GM19099 (cell line): Measurements from ENCODE around the gene BTNL8.

ENCODE experiments used
- POLR2A ChIP-seq: IDR thresholded peaks from 3 replicates; pipeline ENCODE4 v1.6.1; 2011; ENCODE audit warnings: low read depth; ENCODE audit not compliant: insufficient read length; ENCODE audit errors: extremely low read depth

Gene BTNL8

DNA sequence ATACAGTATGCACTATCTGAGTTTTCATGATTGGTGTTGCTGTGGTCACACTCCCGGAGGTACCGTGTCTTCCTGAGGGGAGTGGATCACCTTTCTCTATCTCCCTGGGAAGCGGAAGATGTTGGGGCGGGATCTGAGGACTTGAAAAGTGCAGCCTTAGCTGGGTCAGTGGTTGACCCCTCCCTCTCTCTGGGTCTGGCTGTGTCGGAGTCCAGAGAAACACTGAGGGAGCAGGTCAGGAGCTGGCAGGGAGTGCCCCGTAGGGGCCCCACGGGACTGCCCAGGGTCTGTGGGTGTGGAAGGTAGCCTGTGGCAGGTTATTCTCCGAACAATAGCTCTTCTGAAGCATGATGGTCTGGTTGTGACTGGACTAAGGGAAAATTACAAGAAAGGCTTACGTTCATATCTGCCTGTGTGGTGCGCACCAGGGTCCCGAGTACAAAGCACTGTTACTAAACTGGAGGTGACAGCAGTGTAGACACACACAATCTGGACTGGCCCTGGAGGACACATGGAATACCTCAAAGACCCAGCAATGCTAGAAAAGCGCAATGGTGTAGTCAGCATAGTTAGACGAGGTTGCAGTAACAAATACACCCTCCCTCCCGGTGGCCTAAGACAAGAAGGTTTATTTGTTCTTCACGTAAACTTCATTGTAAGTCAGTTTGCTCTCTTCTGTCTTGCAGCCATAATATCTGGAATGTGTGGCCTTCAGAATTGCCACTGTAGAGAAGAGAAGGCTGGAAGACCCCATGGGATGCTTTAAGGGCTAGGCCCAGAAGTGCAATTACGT is 28.5 kb upstream of the BTNL8 start:
- no peak for TF ChIP-seq POLR2A

DNA sequence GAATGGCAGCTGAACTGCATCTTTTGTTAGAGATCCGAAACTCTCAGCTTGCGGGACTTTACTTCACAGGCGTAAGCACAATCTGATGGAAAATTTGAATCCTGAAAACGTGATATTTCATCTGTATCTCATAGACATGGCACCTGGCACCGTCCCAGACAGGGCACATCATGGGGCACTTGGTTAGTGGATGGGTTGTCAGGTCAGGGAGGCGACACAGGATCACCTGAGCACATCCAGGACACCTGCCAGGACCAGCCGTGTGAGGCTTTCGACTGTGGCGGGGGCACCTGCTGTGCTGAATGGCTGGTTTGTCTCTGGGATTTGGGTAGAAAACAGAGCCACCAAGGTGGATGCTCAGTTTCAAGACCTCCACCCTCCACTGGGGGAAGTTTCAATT is 26.5 kb upstream of the BTNL8 start:
- TF ChIP-seq POLR2A: no peak

DNA sequence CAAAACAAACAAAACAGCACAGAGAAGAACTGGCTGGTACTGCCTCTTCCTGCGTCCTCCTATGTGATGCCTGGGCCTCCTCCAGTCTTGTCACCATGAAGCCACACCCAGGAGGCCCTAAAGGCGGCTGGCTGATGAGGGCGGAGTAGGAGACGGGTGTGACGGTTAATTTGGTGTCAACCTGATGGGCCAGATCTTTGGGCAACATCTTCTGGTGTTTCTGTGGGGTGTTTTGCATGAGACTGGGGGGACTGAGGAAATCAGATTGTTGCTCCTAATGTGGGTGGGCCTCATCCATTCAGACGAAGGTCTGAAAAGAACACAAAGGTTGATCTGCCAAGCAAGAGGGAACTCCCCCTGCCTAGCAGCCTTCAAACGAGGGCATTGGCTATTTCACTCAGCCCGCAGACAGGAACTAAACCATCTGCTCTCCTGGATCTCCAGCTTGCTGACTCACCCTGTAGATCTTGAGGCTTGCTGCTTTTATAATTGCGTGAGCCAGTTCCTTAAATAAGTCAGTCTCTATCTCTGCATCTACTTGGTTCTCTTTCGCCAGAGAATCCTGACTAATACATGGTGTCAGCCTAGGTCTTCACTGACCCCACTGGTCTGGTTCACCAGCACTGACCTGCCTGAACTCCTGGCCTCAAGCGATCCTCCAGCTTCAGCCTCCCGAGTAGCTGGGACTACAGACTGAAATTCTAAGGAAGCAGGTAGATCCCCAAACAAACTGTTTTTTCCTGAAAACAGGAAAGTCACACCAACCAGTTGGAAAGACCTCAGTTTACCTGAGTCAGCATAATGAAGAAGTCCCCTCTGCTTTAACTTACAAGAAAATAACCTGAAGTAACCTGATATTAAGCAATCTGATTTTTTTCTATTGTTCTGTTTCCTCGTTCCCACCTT is 25.1 kb upstream of the BTNL8 start:
- TF ChIP-seq POLR2A: no peak

DNA sequence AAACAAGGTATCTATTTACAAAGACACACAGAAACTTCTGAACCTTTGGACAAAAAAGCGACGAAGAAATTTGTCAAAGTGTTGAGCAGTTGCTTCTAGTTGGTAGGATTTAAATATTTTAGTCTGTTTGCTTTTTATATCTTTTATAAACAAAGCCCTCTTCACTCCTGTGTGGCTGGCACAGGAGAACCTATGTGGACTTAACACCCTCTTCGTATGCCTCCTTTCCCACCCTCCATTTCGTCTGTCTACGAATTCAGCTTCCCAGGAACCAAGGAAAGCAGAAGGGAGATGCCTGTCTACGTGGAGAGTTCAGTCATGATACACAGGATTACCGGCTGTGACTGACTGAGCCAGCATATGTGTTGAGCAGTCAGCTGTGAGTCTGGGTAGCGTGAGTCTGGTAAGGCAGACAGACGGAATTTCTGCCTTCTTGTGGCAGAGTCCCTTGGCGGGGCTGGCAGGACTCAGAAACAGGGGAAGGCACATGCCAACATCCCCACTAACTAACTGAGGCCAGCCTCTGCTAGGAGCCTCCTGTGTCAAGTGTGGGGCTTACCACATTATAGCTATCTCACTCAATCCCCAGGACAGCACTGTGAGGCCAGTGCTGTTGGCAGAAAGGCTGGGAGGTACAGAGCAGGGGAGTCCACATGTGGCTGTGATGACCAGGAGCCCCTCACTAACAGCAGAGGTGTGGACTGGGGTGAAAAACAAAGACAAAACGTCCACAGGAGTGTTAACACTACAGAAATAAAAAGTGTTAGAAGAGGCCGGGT is 24.0 kb upstream of the BTNL8 start:
- TF ChIP-seq POLR2A: no peak

DNA sequence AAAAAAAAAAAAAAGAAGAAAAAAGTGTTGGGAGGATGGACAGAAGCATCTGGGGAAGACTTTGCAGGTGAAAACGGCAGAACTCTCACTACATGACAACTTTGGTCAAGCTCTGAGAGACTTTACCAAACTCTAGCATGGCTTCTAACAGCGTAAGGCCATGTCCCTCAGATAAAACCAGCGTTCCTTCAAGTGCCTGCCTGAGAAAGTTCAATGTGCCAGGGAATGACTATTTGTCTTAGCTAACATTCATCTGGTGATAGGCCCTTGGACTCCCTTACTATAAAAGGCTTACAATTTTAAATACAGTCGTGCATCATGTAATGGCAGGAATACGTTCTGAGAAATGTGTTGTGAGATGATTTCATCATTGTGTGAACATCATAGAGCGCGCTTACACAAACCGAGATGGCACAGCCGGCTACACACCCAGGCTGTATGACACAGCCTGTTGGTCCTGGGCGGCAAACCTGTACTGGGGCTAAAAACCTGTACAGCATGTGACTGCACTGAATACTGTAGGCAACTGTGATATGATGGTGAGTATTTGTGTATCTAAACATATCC is 23.0 kb upstream of the BTNL8 start:
- no peak for TF ChIP-seq POLR2A

DNA sequence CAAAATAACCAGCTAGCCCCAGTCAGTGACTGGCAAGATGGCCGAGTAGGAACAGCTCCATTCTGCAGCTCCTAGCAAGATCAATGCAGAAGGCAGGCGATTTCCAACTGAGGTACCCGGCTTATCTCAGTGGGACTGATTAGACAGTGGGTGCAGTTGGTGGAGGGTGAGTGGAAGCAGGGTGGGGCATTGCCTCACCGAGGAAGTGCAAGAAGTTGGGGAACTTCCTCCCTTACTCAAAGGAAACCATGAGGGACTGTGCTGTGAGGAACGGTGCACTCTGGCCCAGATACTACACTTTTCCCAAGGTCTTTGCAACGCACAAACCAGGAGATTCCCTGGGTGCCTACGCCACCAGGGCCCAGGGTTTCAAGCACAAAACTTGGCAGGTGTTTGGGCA is 9.6 kb upstream of the BTNL8 start:
- no peak for TF ChIP-seq POLR2A

DNA sequence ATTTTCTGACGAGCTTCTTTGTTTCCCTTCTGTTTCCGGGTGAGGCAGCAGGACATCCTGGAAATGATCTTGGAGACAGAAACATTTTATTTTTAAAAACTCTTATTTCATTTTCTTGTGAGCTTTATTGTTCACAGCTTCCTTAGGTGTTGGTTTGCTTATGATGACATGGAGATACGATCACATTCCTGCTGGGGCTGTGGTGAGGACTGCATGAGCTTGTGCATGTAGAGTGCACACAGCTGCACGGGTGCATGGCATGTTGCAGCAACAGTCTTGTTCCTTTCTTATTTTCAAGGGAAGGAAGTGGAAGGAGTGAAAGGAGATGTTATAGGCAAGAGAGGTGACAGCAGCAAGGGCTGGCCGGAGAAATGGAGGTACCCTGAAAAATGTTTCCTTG is 1.2 kb downstream of the BTNL8 start:
- no peak for TF ChIP-seq POLR2A

DNA sequence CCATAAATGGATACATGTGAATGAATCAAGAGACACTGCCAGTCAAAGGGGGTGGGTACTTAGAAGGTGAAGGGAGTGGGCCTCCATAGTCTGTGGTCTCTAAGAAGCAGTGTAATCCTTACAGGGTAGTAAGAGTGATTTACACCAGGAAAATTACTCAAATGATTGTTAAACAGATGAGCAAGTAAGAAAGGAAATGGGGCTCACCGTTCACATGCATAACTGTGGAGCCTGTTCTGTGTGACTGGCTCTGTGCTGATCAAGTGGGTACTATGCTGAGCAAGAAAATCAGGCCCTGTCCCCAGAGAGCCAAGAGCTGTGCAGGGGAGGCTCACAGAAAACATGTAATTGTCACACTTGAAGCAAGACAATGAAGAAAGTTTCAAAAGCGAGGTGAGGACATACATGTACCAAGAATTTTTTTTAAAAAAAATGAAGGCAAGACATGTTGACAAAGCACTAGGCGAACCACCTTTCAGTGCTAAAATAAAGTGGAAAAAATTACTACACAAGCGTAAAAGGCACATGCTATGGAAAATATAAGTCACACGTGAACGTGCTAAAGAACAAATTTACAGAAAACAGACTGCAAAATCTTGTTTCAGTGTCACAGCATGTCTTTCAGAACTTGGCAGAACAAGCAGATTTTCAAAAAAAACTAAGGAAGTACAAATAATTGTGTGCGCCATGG is 2.5 kb downstream of the BTNL8 start:
- TF ChIP-seq POLR2A: no peak

DNA sequence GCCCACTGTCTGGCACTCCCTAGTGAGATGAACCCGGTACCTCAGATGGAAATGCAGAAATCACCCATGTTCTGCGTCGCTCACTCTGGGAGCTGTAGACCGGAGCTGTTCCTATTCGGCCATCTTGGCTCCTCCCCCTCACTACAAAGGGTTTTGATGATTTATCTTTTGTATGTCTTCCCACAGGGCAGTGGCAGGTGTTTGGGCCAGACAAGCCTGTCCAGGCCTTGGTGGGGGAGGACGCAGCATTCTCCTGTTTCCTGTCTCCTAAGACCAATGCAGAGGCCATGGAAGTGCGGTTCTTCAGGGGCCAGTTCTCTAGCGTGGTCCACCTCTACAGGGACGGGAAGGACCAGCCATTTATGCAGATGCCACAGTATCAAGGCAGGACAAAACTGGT is 9.4 kb downstream of the BTNL8 start:
- no peak for TF ChIP-seq POLR2A

DNA sequence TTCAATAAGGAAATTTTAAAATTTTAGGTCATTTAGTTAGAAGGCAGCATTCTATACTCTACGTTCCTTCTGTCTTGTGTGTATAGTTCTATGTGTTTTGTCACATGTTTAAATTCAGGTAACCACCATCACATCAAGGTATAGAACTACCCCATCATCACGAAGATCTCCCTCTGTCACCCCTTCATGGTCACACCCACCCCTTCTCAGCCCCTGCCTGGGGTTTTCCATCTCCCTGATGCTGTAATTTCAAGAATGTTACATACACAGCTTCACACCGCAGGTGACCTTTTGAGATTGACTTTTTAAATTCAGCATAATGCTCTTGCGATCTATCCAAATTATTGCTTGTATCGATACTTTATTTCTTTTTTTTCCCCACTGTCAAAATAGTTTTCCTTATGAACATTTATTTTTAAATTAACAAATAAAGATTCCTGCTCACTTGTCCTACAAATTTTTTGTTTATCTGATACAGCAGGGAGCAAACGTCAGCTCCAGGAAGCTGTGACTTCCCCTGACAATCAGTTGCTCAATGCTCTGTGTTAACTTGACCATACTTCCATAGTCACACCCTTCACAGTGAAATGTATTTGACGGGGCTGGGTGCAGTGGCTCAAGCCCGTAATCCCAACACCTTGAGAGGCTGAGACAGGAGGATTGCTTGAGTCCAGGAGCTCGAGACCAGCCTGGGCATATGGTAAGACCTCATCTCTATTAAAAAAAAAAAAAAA is 10.2 kb downstream of the BTNL8 start:
- TF ChIP-seq POLR2A: no peak

DNA sequence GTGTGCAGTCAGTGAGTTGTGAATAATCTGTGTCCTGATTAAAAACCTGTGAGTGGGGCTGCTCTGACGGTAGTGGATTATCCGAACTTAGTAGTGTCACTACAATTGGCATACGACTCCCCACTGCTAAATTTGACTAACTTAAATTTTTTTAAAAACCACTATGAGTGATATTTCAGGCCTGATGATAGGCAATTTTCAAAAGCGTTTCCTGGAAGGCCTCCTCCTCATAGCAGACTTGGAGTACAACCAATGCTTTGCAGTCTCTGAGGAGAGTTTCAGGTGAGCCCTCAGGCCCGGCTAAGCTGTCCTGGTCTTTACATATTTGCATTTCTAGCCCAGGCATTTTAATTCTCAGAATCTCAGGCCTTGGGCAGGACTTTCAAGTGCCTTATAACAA is 10.8 kb downstream of the BTNL8 start:
- TF ChIP-seq POLR2A: no peak

DNA sequence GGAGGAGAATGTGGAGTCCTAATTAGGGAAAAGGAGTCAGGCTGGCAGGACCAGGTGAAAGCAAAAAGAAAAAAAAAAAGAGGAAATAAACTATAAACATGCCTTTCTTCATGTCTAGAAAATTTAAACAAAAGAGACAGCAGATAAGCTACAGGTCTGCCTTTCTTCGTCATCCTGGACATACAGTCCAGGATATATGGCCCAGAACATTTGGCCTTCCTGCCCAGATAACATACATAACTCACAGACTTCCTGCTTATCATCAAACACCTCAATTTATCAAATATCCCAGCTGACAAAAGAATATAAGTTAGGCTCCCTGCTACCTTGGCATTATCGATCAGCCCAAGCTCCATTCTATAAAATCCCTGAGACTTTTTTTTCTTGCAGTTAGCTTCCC is 11.2 kb downstream of the BTNL8 start:
- TF ChIP-seq POLR2A: no peak

DNA sequence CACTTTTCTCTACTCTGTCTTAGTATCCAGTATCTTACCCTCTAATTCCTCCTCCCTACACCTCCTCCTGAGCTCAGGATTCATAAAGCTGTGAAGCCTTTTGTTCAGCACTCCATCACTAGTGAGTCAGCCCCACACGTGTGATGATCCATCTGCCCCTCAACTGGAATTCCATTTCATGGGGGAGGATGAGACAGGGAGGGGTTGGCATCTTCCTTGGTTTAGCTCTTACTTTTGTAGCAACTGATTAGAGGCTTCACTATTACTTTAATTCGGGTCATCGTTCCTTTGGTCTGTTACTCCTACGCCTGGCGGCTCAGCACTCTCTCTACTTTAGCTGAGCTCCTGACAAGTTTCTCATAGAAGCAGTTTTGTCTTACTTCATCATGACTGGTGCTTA is 11.8 kb downstream of the BTNL8 start:
- TF ChIP-seq POLR2A: no peak

DNA sequence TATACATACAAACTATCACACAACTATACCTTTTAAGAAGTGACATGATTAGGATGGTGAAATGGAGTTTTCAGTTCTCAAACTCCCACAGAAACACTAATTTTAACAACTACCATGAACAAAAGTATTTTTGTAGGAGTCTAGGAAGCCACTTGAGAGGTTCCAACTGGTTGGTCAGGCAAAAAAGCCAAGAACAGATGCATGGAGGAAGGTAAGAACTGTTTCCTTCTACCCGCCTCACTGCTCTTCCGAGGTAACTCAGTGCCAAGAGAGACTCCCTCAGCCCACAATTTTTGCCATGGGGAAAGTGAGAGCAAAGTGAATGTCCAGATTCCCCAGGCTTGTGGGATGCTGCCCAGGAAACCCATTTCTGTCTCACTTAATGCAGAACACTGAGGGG is 15.7 kb downstream of the BTNL8 start:
- TF ChIP-seq POLR2A: no peak
